ENCODE results near the gene CDK5RAP3. TPM values are rescaled to one million over a fixed set of nuclear protein-coding genes. Genes with fewer than 3 reads are reported as not detected.
A peak's percentile ranks its signal among the peaks of the same experiment; 100 is the strongest.

The CDK5RAP3 gene
- total and polyA plus RNA-seq, 2 of the 13 experiments (the other 11 are each of a cell fraction or from before 2014, with no cell fraction given): 128 to 154 TPM

DNA sequence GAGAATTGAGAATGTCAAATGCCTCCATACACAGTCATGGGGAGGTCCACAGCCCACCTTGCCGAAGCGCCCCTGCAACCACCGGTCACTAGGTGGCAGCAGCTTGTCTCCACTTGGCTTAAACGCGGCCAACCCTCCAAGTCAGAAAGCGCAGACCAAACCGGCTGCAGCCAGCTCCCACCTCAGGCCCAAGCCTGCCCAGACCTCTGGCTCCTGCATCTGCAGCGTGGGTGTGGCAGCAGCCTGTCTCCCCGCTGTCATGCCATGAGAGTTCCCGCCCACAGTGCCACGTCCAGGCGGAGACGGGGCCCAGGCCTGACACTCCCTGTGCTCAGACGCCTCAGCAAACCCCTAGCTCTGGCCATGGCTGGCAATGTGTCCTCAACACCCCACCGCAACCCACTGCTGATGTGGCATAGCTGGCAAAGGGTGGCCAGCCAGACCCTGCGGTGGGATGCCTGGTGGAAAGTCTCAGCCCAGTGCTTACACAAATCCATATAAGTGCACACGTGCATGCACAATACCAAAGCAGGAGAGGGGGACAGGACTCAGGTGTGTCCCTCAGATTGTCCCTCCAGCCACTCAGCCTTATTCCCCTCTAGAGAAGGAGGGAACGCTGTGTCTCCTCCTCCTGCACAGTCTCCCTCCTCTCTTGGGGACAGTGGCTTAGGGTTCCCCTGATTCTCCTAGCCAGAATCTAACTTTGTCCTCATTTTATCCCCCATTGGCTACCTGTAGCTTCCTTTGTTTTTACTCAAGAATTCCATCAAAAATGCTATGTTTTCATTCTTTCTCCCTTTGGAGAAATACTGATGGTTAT lies 55.8 kb downstream of the CDK5RAP3 start (continued):
- TF ChIP-seq, protein P1, sequence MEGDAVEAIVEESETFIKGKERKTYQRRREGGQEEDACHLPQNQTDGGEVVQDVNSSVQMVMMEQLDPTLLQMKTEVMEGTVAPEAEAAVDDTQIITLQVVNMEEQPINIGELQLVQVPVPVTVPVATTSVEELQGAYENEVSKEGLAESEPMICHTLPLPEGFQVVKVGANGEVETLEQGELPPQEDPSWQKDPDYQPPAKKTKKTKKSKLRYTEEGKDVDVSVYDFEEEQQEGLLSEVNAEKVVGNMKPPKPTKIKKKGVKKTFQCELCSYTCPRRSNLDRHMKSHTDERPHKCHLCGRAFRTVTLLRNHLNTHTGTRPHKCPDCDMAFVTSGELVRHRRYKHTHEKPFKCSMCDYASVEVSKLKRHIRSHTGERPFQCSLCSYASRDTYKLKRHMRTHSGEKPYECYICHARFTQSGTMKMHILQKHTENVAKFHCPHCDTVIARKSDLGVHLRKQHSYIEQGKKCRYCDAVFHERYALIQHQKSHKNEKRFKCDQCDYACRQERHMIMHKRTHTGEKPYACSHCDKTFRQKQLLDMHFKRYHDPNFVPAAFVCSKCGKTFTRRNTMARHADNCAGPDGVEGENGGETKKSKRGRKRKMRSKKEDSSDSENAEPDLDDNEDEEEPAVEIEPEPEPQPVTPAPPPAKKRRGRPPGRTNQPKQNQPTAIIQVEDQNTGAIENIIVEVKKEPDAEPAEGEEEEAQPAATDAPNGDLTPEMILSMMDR (CRISPR knock-in tag; IDR thresholded peaks at IDR 0.05): peak; percentile 98
- no peak for TF ChIP-seq KAT7 (CRISPR knock-in tag; IDR thresholded peaks at IDR 0.05; ENCODE audit: borderline replicate concordance)
- TF ChIP-seq ZNF713 (CRISPR knock-in tag; IDR thresholded peaks at IDR 0.05): no peak
- TF ChIP-seq FOXC1 (CRISPR knock-in tag; IDR thresholded peaks at IDR 0.05; ENCODE audit: borderline replicate concordance): peak; percentile 68
- 0 out of 2 replicates have a peak, but pooled peaks have one; percentile 35 for TF ChIP-seq ELF1 (CRISPR knock-in tag; IDR thresholded peaks at IDR 0.05)
- TF ChIP-seq MED1 (CRISPR knock-in tag; IDR thresholded peaks at IDR 0.05): no peak; the same call in 1 of the 2 replicates
- no peak for TF ChIP-seq BRD4 (CRISPR knock-in tag; IDR thresholded peaks at IDR 0.05)
- no peak for TF ChIP-seq ZFP36L1 (CRISPR knock-in tag; IDR thresholded peaks at IDR 0.05)
- TF ChIP-seq, protein P2, sequence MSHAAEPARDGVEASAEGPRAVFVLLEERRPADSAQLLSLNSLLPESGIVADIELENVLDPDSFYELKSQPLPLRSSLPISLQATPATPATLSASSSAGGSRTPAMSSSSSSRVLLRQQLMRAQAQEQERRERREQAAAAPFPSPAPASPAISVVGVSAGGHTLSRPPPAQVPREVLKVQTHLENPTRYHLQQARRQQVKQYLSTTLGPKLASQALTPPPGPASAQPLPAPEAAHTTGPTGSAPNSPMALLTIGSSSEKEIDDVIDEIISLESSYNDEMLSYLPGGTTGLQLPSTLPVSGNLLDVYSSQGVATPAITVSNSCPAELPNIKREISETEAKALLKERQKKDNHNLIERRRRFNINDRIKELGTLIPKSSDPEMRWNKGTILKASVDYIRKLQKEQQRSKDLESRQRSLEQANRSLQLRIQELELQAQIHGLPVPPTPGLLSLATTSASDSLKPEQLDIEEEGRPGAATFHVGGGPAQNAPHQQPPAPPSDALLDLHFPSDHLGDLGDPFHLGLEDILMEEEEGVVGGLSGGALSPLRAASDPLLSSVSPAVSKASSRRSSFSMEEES (CRISPR knock-in tag; IDR thresholded peaks at IDR 0.05): 0 out of 2 replicates have a peak, but pooled peaks have one; percentile 31
